AML-193 (cell line): ENCODE measurements around the gene RASA3.

Source experiments
- DNase-seq, 2 experiments: peaks; one replicate each; lab custom pipeline; 2025; lab: John Stamatoyannopoulos, UW

Gene RASA3

DNA sequence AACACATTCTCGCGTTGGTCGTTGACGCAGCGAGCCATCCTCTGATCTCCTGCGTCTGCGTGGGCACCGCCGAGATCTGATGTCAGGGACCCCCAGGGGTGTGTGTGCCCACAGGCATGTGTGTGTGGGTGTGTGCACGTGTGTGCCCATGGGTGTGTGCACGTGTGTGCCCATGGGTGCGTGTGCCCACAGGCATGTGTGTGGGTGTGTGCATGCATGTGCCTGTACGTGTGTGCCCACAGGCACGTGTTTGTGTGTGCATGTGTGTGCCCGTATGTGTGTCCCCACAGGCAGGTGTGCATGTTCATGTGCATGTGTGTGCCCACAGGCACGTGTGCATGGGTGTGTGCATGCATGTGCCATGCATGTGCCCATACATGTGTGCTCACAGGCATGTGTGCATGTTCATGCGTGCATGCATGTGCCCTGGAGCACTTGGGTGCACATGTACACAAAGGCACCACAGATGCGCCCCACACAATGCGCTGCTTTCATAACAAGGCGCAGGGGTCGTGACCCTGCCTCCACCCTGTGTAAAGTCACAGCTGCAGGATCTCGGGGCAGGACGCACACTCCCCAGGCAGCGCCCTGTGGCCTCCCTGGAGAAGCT is 77.5 kb downstream of the RASA3 start:
- no peak for DNase-seq

DNA sequence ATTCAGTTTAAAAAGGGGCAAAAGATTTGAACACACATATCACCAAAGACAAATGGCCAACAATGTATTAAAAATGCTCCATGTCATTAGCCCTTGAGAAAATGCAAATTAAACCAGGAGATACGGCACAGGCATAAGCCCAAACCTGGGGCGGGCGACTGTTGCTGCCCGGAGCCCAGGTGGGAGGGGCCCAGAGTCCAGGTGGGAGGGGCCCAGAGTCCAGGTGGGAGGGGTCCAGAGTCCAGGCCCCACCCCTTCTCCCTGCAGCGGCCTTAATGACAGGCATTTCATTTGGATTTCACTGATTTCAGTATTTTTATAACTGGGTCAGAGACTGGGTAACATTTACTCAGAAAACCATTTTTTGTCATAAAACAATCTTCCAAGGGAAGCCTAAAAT is 78.2 kb downstream of the RASA3 start:
- DNase-seq, result no peak

DNA sequence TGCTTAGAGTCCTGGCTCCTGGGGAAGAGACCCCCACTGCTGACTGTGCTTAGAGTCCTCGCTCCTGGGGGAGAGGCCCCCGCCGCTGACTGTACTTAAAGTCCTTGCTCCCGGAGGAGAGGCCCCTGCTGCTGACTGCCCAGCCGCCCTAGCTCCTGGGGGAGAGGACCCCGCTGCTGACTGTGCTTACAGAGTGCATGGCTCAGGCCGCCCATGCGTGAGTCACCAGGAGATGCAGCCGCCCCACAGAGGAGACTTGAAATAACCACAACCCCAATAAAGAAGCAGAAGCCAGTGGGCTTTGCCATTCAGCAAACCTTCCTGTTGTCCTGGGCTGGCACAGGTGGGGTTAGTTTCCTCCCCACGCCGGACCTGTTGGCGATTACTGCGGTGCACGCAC is 79.4 kb downstream of the RASA3 start:
- DNase-seq, result no peak

DNA sequence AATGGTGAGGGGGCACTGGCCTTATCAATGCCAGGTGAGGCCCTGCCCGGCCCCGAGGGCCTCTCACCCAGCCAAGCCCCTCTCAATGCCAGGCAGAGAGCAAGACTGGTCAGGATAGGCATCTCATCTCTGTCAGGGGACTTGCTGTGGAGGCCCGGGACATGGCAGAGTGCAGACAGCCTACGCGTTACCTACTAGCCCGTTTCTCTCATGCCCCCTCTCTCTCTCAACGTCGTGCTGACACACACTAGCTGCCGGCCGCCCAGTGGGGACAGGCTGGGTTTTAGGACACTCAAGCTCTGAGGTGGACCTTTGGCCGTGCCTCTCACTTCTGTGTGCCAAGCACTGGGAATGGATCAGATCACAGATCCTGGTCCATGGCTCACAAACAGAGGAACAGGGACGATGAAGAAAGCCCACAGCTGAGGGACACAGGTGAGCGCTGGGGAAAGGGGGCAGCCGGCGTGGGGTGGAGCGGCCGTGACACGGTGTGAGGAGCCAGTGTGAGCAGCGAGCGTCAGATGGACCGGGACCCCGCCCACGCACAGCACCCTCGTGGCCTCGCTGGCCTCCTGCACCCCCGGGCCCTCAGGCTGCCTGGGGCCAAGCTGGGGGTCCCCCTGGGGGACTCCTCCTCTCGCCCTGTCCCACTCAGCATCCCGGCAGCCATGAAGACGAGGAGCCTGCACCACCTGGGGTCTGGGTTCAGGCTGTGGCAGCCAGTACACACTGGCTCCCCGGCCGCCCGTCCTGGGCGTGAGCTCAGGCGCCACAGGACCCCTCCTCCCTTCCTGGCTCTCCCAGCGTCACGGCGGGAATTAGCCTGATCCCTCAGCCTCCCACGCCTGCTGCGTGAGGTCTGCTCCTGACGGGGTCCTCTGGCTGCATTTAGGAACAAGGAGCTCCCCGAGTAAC is 81.6 kb downstream of the RASA3 start:
- no peak for DNase-seq

DNA sequence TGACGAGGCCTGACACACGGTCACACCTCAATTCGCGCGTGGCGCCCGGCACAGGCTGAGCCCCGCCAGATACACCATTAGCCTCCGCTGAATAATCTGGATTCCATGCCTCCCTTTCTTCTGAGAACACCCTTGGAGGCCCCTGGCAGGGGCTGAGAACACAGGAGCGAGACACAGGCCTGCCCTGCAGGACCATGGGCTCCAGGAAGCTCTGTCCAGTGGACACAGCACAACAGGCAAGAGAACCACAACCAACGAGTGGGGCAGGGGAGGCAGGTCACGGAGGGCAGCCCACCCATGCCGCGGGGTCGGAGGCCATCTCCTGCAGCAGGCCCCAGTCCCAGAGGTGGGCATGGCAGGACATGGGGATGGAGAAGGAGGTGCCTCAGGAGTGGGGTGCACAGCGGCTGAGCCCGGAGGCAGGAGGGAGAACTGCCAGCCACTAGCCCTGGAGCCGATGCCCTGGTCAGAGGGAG is 82.8 kb downstream of the RASA3 start:
- no peak for DNase-seq

DNA sequence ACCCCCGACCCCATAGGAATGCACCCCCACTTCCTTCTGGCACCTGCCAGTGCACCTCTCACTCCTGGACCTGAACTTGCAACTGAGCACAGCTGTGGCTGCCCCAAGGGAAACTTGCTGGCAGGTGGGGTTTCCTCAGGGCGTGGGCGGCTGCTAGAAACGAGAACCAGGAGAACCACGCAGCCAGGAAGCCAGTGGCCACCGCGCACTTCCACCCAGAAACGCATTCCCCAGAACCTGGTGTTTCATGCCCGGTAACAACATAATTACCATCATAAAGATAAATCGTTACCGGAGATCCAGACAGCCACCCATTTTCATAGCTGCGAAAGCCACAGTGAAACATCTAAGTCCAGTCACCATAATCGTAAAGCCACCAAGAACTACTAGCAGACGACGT is 83.4 kb downstream of the RASA3 start:
- DNase-seq, result no peak

DNA sequence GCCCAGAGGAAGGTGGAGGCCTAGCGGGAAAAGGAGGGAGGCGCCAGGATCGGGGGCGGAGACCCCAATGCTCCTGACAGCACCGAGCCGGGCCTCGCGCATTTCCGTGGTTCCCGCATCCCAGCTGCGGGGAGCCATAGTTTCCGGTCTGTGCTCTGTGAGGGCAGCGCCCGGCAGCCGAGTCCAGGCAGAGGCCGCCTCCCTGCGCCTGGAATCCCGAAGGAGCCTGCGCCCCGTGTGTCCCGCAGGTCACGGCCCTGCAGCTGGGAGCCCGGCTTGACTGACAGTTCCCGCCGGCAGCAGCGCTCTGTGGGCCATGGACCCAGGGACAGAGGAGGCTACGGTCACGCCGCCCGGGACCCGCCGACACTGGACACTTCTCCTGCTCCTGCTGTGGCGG is 84.0 kb downstream of the RASA3 start:
- no peak for DNase-seq

DNA sequence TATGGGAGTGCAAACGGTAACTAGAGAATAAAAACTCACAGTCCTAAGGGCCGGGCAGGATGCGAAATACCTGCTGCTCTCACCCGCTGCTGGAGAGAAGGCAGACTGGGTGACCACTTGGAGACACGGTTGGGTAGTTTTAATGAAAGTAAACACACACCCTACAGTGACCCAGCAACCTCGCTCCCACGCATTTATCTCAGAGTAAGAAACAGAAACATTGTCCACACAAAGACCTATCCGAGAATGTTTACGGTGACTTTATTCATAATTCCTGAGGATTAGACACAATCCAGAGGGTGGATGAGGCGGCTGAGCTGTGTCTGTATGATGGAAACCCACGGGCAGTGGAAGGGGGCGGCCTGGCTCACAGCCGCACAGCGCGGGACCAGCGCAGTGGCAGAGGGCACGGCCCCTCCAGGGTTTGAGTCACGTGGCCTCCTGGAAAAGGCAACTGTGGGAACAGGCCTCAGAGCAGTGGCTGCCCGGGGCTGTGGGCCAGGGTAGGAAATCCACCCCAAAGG is 85.0 kb downstream of the RASA3 start:
- no peak for DNase-seq

DNA sequence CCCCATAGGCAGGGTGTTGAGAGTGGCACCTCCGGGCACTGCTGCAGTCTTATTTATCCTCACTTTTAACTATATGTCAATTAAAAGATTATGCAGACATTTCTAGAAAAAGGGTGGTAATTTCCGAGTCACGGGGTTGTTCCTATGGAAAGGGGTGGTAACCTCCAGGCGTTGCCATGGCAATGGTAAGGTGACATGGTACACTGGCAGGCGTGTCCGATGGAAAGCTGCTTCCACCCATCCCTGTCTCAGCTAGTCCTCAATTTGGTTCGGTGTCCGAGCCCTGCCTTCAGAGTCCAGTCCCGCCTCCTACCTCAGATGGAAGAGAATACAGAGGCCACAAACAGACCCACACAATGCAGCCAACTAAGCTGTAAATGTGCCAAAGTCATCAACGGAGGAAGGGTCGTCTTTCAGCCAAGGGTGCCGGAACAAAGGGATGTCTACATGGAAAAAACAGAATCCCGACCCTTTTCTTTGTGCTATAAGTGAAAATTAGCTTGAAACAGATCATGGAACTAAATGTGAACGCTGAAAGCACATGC is 85.9 kb downstream of the RASA3 start:
- no peak for DNase-seq

DNA sequence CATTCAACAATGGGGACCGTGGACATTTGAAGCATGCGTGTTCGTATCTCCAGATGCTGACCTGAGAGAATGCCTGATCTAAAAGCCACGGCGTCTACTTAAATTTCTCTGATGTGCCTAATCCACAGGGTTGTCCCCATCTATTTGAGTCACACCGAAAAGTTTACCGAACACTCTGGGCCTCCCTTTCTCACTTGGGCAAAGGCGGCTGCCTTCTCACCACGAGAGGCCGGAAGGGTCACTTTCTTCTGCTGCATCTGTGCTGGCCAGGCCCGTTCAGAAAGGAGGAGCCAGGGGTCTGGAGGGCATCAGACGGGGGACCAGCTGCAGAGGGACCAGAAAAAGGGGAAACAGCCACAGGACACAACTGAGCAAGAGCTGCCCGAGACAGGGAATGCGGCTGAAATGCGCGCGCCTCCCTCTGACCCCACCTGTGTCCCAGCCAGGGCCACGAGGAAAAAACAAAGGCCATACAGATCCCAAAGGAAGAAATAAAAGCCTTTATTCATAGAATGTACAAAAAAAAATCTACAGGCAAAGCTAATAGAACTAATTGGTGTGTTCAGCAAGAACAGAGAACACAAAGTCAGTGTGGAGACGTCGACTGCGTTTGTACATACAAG is 87.2 kb downstream of the RASA3 start:
- DNase-seq, result no peak

DNA sequence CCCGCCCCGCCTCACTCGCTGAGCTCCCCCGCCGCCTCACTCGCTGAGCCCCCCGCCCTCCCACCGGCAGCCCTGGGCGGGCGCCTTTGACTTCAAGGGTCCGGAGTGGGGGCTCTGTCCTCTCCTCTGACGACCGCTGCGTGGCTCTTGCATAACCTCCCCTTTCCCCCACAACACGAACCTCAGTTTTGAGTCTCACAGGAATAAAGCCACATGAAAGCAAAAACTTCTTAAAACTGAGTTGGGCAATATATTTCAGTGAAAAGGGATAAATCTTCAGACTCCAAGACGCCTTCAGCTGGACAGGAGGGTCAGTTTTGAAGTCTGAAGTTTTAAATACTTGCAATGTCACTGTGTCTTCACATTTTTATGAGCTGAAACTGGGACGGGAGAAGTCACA is 87.9 kb downstream of the RASA3 start:
- no peak for DNase-seq

DNA sequence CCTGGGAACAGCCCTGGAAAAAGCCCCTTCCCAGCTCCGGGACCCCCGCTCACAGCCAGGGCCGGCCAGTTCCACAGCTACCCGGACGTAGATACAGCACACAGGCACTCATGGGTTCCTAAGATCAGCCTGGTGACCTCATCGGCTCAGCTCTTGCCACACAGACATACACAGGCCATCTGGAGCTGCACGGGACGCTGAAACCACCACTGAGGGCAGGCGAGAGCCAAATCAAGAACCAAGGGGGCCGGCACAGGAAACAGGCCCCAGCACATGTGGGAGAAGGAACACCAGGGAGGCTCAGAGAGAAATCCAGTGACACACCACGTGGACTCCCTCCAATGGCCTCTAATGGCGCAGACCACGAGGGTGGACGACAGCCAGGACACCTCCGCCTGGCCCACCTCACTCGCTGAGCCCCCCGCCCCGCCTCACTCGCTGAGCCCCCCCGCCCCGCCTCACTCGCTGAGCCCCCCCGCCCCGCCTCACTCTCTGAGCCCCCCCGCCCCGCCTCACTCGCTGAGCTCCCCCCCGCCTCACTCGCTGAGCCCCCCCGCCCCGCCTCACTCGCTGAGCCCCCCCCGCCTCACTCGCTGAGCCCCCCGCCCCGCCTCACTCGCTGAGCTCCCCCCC is 88.9 kb downstream of the RASA3 start:
- no peak for DNase-seq

DNA sequence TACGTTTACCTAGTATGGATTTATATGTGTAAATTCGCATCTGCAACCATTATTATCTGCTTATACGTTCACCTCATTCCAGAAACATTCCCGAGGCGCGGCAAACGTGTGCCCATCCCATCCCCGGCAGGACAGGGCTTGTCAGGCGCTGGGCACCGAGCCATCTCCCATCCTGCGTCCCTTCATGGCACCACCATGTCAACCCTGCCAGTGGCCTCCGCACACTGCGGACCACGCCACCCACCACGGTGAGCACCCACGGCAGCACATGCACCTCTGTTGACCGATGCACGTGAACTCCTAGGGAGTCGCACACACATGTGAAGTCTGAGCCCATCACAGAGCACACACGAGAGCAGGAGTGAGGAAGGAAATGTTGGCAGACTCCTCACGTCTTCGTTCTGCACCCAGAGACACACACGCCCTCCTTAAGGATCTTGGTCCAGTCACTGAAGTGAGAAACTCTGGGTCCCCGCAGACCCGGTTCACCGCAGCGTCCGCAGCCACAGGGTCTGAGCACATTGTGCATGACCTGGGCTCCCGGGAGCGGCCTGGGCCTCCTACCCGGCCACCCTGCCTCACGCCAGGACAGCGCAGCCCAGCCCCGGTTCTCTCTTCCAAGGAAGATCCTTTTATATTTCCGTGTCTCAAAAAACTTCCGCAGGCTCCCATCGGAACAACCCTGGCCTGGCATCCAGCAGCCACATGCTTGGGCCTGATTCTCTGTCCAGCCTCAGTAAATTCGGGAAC is 90.2 kb downstream of the RASA3 start:
- DNase-seq, result no peak

DNA sequence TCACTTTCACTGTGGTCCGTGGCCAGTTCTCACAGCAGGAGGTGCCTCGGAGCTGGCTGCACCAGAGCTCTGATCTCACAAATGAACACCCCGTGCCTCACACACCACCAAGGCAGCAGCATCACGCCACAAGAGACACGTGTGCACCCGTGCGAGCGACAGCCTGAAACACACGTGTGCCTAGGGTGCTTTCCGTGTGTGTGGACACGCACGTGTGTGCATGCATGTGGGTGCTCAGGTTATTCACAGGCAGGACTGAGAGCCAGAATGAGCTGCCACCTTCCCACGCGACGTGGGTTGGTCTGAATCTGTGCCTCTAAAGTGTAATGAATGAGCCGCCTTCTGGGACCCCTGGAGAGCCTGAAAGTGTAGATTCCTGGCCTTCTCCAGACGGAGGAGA is 90.9 kb downstream of the RASA3 start:
- DNase-seq, result no peak

DNA sequence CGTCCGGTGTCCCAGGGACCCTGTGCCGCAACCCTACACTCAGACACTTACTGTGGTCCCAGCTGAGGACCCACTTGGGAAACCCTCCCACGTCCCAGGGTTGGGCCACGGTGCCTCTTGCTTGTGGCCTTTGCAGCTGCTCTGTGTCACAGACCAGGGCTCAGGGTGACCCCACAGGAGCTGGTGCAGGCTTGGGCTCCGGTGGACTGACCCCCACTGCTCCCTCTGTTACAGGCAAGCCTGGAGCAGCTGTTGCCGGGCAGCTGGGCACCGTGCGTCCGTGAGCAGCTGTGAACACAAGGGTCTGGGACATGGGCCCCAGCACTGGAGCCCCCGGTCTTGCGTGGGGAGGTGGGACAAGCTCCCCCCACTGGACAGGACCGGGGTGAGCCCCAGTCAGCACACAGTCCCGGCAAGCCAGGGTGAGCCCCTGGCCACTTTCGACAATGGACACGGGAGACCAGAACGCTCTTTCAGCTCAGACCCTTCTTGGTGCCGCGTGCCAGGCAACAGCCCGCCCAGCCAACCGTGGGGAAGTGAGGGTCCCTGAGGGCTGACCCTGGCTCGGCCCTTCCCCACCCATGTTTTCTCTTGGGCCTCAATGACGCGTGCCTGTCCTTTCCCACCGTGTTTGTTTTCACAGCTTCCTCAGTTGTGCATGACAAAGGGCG is 92.8 kb downstream of the RASA3 start:
- DNase-seq, result no peak

DNA sequence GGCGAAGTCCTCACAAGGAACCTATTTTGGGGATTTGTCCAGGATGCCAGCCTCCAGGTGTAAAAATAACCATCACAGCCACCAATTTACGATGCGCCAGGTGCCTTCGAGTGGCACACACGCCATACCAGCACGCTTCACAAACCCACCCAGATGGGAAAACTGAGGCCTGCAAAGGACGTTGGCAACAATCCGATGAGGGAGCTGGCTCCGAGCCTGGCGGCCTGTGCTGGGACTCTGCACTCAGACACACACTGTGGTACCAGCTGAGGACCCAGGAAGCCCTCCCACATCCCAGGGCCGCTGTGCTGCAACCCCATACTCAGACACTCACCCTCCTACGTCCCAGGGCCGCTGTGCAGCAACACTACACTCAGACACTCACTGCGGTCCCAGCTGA is 93.5 kb downstream of the RASA3 start:
- DNase-seq, result no peak

DNA sequence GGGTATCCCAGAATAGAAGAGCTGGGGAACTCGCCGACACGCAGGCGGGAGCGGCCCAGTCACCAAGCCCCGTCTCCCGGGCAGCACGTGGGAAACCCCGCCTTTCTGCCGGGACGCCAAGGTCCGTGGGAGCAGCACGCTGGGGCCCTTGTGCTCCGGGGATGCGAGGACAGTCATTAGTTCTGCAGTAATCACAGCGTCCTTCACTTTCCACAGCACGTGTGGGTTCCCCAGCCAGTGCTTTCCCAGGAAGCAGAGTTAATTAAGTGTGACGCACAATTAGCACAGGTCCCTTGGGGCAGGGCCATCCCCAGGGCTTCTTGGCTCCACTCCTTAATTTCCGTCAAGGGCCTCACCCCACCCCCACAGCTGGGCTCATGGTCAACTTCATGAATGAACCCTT is 94.2 kb downstream of the RASA3 start:
- no peak for DNase-seq

DNA sequence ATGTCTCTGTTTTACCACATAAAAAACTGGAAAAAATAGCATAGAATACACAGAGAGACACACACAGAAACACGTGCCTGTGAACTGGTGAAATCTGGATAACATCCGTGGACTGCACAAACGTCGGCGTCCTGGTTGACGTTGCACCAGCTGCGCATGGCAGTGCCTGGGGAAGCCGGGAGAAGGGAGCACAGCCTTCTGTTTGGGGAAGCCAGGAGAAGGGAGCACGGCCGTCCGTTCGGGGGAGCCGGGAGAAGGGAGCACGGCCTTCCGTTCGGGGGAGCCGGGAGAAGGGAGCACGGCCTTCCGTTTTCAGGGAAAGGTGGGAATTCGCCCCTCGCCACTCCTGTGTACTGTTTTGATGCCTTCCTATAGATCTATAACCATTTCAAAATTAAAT is 94.7 kb downstream of the RASA3 start:
- DNase-seq, result no peak

DNA sequence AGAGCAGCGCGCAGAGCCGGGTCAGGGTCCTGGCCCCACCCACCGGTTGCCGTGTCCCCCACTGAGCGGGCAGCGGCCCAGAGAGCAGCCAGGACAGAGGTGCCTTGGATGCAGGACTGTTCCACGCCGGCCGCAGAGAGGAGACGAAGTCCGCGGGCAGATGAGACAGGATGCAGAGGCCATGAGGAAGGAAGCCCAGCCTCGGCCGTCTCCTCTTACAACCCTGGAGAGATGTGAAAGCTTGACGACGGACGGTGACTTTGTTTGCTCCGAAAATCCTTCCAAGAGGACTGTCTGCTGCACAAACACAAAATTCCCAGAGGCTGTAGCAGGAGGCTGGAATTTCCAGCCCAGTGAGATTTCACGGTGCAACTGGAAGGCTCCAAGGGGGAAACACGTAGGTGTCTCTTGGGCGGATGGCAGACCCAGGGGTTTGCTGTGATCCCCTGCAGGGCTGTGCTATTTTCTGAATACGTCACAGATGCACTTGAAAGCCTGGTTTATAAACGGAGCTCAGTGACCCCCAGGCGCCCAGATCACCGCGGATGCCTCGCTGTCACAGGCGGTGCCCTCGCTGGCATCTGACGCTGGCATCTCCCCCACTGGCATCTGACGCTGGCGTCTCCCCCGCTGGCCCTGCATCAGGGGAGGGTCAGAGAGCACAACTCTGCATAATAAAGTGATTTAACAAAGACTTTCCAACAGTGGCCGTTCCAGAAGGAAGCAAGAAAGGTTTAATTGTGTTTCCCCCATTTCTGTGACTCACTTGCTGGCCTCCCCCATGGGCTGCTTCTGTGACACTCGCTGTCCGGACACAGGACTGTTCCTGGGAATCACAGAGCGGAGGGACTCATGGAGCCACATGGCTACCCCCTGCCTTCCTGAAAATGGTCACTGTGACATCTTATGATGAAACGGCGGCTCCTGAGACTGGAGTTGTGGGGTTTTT is 96.6 kb downstream of the RASA3 start:
- no peak for DNase-seq

DNA sequence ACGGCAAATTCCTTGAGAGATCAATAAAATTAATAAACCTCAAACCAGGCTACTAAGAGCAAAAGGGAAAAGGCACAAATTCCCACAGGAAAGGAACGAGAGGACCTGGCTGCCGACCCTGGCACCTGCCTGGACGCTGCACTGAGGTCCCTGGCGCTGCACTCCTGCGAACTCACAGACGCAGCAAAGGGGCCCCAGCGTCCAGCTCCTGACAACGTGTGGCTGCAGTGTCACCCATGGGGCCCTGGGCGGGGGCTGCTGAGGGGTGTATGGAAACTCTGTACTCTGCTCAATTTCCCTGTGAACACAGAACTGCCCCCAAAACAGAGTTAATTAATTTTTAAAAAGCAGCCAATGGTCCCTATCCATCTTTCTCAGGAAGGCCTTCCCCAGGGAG is 97.2 kb downstream of the RASA3 start:
- no peak for DNase-seq
